Thoracic aorta (tissue), 2 donors: ENCODE measurements around the gene GATM. TPM values are rescaled to one million over a fixed set of nuclear protein-coding genes. Genes with fewer than 3 reads are reported as not detected.

Experiments
- ATAC-seq: fragments of 150-250 bp; one replicate; pipeline ENCODE4 v1.8.0; 2017; ENCODE audit warnings: low read depth; ENCODE audit not compliant: insufficient number of reproducible peaks, low FRiP score
- DNase-seq: peaks from one replicate; pipeline ENCODE4 v3.0.0-alpha.2; 2020; ENCODE audit warnings: low spot score
- H3K27ac ChIP-seq, 2 donors: fragments of 200-600 bp; sonication (generic); 1 replicate in 1 of 2; 2 replicates in 1 of 2; pipeline ENCODE4 v1.5.1; 2016; ENCODE audit warnings: mild to moderate bottlenecking in 2 of 2, moderate library complexity in 2 of 2
- H3K27me3 ChIP-seq: fragments of 200-600 bp; sonication (generic); replicated peaks from 2 replicates; pipeline ENCODE4 v1.6.0; 2016; ENCODE audit warnings: mild to moderate bottlenecking; ENCODE audit not compliant: insufficient read depth
- H3K36me3 ChIP-seq: fragments of 200-600 bp; sonication (generic); one replicate; pipeline ENCODE4 v1.5.1; 2016
- H3K4me1 ChIP-seq, 2 donors: fragments of 200-600 bp; sonication (generic); 1 replicate in 1 of 2; 2 replicates in 1 of 2; pipeline versions ENCODE4 v1.5.1 to v1.6.0; 2016; ENCODE audit warnings: low read depth in 2 of 2, mild to moderate bottlenecking in 1 of 2; ENCODE audit not compliant: control insufficient read depth in 1 of 2
- H3K4me3 ChIP-seq: fragments of 200-600 bp; sonication (generic); 2 replicates; pipeline ENCODE4 v1.5.1; 2016; ENCODE audit warnings: mild to moderate bottlenecking
- H3K9me3 ChIP-seq: fragments of 200-600 bp; sonication (generic); 2 replicates; pipeline ENCODE4 v1.5.1; 2016
- total RNA-seq, 2 donors: library from RNA; depleted of rRNA; stranded (reverse); fragments of >200 nt; gene quantifications; one replicate each; pipeline versions ENCODE4 v1.1.0 to v1.2.3, GENCODE V29; 2016
- TF ChIP-seq, protein P1 (sequence below): fragments of 200-600 bp; sonication (generic); IDR thresholded peaks from one replicate; pipeline ENCODE4 v1.5.1; 2019; ENCODE audit warnings: antibody characterized with exemption

The GATM gene, protein sequence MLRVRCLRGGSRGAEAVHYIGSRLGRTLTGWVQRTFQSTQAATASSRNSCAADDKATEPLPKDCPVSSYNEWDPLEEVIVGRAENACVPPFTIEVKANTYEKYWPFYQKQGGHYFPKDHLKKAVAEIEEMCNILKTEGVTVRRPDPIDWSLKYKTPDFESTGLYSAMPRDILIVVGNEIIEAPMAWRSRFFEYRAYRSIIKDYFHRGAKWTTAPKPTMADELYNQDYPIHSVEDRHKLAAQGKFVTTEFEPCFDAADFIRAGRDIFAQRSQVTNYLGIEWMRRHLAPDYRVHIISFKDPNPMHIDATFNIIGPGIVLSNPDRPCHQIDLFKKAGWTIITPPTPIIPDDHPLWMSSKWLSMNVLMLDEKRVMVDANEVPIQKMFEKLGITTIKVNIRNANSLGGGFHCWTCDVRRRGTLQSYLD
- total RNA-seq: 10 to 100 TPM; 25.0 to 27.6 TPM

DNA sequence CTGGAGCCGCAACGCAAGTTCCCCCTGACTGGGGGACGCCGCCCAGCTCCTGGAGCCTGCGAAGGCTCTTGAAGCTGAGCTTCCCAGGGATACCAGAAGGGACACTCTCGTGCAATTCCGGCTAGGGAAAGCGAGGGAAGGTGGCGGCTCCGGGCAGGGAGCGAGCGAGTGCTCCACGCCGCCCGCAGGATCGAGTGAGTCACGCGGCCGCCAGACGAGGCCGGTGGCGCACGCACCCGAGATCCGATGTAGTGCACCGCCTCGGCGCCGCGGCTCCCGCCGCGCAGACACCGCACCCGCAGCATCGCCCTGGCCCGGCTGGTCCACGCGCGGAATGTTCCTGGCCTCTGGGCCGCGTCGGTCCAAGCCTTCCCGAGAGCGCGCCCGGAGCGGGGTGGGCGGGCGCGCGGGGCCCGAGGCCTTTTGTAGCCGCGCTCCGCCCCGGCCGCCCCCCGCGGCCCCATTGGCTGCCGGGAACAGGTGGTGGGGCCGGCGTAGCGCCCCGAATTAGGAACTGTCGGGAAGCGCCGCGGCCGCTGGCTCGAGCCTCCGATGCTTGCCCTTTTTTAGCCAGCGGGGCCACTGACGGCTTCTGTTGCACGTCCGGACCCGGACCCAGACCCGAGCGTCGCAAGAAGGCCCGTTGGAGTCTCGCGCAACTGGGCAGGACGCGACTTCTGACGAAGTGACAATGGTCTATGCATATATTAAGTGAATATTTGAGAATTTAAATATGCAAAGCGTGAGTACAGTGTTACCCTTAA, at the start of gene GATM:
TSS of gene GATM (minus strand) at position 396 of the 764 bp plus-strand sequence. CDS start at position 305, 91 bp downstream.
- peaks cover 8% of the 10 kb centered on the region for H3K36me3 ChIP-seq
- peaks cover 5 to 17% of the 10 kb centered on the region in 2 donors for H3K4me1 ChIP-seq
- TF ChIP-seq, protein P1, sequence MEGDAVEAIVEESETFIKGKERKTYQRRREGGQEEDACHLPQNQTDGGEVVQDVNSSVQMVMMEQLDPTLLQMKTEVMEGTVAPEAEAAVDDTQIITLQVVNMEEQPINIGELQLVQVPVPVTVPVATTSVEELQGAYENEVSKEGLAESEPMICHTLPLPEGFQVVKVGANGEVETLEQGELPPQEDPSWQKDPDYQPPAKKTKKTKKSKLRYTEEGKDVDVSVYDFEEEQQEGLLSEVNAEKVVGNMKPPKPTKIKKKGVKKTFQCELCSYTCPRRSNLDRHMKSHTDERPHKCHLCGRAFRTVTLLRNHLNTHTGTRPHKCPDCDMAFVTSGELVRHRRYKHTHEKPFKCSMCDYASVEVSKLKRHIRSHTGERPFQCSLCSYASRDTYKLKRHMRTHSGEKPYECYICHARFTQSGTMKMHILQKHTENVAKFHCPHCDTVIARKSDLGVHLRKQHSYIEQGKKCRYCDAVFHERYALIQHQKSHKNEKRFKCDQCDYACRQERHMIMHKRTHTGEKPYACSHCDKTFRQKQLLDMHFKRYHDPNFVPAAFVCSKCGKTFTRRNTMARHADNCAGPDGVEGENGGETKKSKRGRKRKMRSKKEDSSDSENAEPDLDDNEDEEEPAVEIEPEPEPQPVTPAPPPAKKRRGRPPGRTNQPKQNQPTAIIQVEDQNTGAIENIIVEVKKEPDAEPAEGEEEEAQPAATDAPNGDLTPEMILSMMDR: peak; percentile 56
- H3K27ac ChIP-seq: peak within 1 kb of the TSS; percentile 73 to 82
- peak within 1 kb of the TSS; percentile 99 for H3K4me3 ChIP-seq
- ATAC-seq (peak; percentile 83), DNase-seq (peak; percentile 52)
- H3K27me3 ChIP-seq: no peaks in the 10 kb centered on the region
- H3K9me3 ChIP-seq: no peaks in the 10 kb centered on the region

GRCh38 chr15:45427085-45427484, 48.7 kb upstream of the GATM start:
- TF ChIP-seq, protein P1: no peak
- no peak for DNase-seq
- H3K27ac ChIP-seq: no peak overlapping the region
- H3K4me1 ChIP-seq: peaks cover 3 to 8% of the 10 kb centered on the region in 2 donors
- H3K9me3 ChIP-seq: no peaks in the 10 kb centered on the region
- ATAC-seq: no peak
- H3K27me3 ChIP-seq: no peaks in the 10 kb centered on the region
- H3K4me3 ChIP-seq: no peak overlapping the region
- no peaks in the 10 kb centered on the region for H3K36me3 ChIP-seq

GRCh38 chr15:45425135-45425534, 46.8 kb upstream of the GATM start:
- DNase-seq: no peak
- H3K4me1 ChIP-seq: peaks cover 0 to 2% of the 10 kb centered on the region in 2 donors
- peaks cover 14% of the 10 kb centered on the region for H3K36me3 ChIP-seq
- H3K27ac ChIP-seq: no peak overlapping the region
- no peak overlapping the region for H3K4me3 ChIP-seq
- TF ChIP-seq, protein P1: no peak
- no peak for ATAC-seq
- no peaks in the 10 kb centered on the region for H3K9me3 ChIP-seq
- no peaks in the 10 kb centered on the region for H3K27me3 ChIP-seq

GRCh38 chr15:45424429-45424828, 46.1 kb upstream of the GATM start:
- no peak for DNase-seq
- H3K4me1 ChIP-seq: no peaks in the 10 kb centered on the region
- TF ChIP-seq, protein P1: no peak
- H3K4me3 ChIP-seq: no peak overlapping the region
- no peaks in the 10 kb centered on the region for H3K27me3 ChIP-seq
- no peak for ATAC-seq
- H3K27ac ChIP-seq: no peak overlapping the region
- H3K36me3 ChIP-seq: peaks cover 16% of the 10 kb centered on the region
- no peaks in the 10 kb centered on the region for H3K9me3 ChIP-seq

- no peaks in the 10 kb centered on the region for H3K4me1 ChIP-seq
- H3K4me3 ChIP-seq: no peak overlapping the region
- H3K27ac ChIP-seq: no peak overlapping the region
- ATAC-seq (no peak), DNase-seq (no peak)
- TF ChIP-seq, protein P1: no peak
- no peaks in the 10 kb centered on the region for H3K27me3 ChIP-seq
- peaks cover 60% of the 10 kb centered on the region for H3K36me3 ChIP-seq
- no peaks in the 10 kb centered on the region for H3K9me3 ChIP-seq
These were observed 39.1 kb upstream of the GATM start for GRCh38 chr15:45417303-45417950.
